Astrocyte (in vitro differentiated cells and primary cell): ENCODE data around the gene C10orf53.

Experiments used
- CTCF ChIP-seq: IDR thresholded peaks from 2 replicates; pipeline ENCODE4 v1.5.1; 2011; ENCODE audit warnings: low read depth, mild to moderate bottlenecking, inconsistent platforms, low read length, moderate library complexity; ENCODE audit not compliant: insufficient read depth
- EZH2 ChIP-seq: IDR thresholded peaks from 2 replicates; pipeline ENCODE4 v1.6.1; 2012; ENCODE audit warnings: mild to moderate bottlenecking, low read length, inconsistent platforms; ENCODE audit not compliant: insufficient read depth

- no peak for TF ChIP-seq CTCF
- no peak for TF ChIP-seq EZH2
Measured at GRCh38 chr10:49734676-49735075, 55.2 kb downstream of the C10orf53 start.
